WTC11 (cell line): ENCODE results near the gene PTPA. TPM values are rescaled to one million over a fixed set of nuclear protein-coding genes. Genes with fewer than 3 reads are reported as not detected.

ENCODE experiments used
- ATAC-seq: fragments of 200-7000 bp; cut with Tn5 transposase; 2 replicates; pipeline ENCODE4 v1.10.0; 2021; ENCODE audit warnings: mild to moderate bottlenecking, moderate library complexity
- CTCF ChIA-PET: fragments of 300-600 bp; sonication (Branson Sonifier 250); formaldehyde crosslinking; loops from one replicate; lab custom pipeline; 2021; ENCODE audit warnings: antibody characterized with exemption; lab: Charles Lee
- POLR2A ChIA-PET: fragments of 350-600 bp; sonication (Branson Sonifier 250); formaldehyde crosslinking; loops from one replicate; lab custom pipeline; 2021; ENCODE audit warnings: antibody characterized with exemption; lab: Charles Lee
- DNase-seq: peaks from one replicate; pipeline ENCODE4 v3.0.0; 2021; ENCODE audit warnings: low spot score
- H3K27ac Mint-ChIP-seq: 2 replicates; pipeline ENCODE4 v1.8.0; 2021; ENCODE audit warnings: mixed read lengths
- H3K27me3 Mint-ChIP-seq: 2 replicates; pipeline ENCODE4 v1.8.0; 2021; ENCODE audit warnings: low read depth, mild to moderate bottlenecking, moderate library complexity, mixed read lengths
- H3K36me3 Mint-ChIP-seq: 2 replicates; pipeline ENCODE4 v1.8.0; 2021; ENCODE audit warnings: mixed read lengths
- H3K4me1 Mint-ChIP-seq: 2 replicates; pipeline ENCODE4 v1.8.0; 2022; ENCODE audit warnings: mixed read lengths
- H3K4me3 Mint-ChIP-seq: 2 replicates; pipeline ENCODE4 v1.8.0; 2021; ENCODE audit warnings: mild to moderate bottlenecking, moderate library complexity, mixed read lengths
- H3K9me3 Mint-ChIP-seq: 2 replicates; pipeline ENCODE4 v1.8.0; 2021; ENCODE audit warnings: mixed read lengths
- CBFB ChIP-seq: sonication (generic); formaldehyde crosslinking; IDR thresholded peaks from 2 replicates; pipeline ENCODE4 v1.8.1; 2022; ENCODE audit warnings: mild to moderate bottlenecking, low read depth, missing genetic modification reagents
- CDX4 ChIP-seq: fragments of 250-450 bp; sonication (Bioruptor Pico); IDR thresholded peaks from 2 replicates; pipeline ENCODE4 v1.9.0; 2021; ENCODE audit warnings: moderate library complexity, mild to moderate bottlenecking, inconsistent platforms, borderline replicate concordance
- CREB1 ChIP-seq: sonication (generic); formaldehyde crosslinking; IDR thresholded peaks from 2 replicates; pipeline ENCODE4 v1.8.0; 2023; ENCODE audit warnings: mild to moderate bottlenecking, missing genetic modification reagents
- E2F1 ChIP-seq: sonication (generic); formaldehyde crosslinking; IDR thresholded peaks from 2 replicates; pipeline ENCODE4 v1.8.0; 2022; ENCODE audit warnings: mild to moderate bottlenecking, missing genetic modification reagents
- FOXP1 ChIP-seq: sonication (generic); formaldehyde crosslinking; IDR thresholded peaks from 2 replicates; pipeline ENCODE4 v1.8.0; 2022; ENCODE audit warnings: missing genetic modification reagents, mild to moderate bottlenecking, moderate library complexity, borderline replicate concordance
- FOXP4 ChIP-seq: sonication (generic); formaldehyde crosslinking; IDR thresholded peaks from 2 replicates; pipeline ENCODE4 v1.8.0; 2022; ENCODE audit warnings: mild to moderate bottlenecking, missing genetic modification reagents
- GTF2I ChIP-seq: fragments of 250-450 bp; sonication (Bioruptor Pico); conservative IDR thresholded peaks from 2 replicates; pipeline ENCODE4 v1.4.0; 2021; ENCODE audit warnings: mild to moderate bottlenecking
- HMGXB4 ChIP-seq: sonication (generic); formaldehyde crosslinking; IDR thresholded peaks from 2 replicates; pipeline ENCODE4 v1.8.1; 2023; ENCODE audit warnings: mild to moderate bottlenecking, moderate library complexity, missing genetic modification reagents
- KAT7 ChIP-seq: sonication (generic); formaldehyde crosslinking; IDR thresholded peaks from 2 replicates; pipeline ENCODE4 v1.8.1; 2023; ENCODE audit warnings: missing genetic modification reagents, mild to moderate bottlenecking, borderline replicate concordance
- NR1H2 ChIP-seq: sonication (generic); formaldehyde crosslinking; IDR thresholded peaks from 2 replicates; pipeline ENCODE4 v1.9.0; 2021; ENCODE audit warnings: mild to moderate bottlenecking, moderate library complexity, missing genetic modification reagents
- NR2C2 ChIP-seq: sonication (generic); formaldehyde crosslinking; IDR thresholded peaks from 2 replicates; pipeline ENCODE4 v1.8.0; 2022; ENCODE audit warnings: mild to moderate bottlenecking, missing genetic modification reagents
- NR3C1 ChIP-seq: sonication (generic); formaldehyde crosslinking; conservative IDR thresholded peaks from 2 replicates; pipeline ENCODE4 v1.8.1; 2023; ENCODE audit warnings: low read depth, mild to moderate bottlenecking, missing genetic modification reagents
- SP1 ChIP-seq: sonication (generic); formaldehyde crosslinking; conservative IDR thresholded peaks from 2 replicates; pipeline ENCODE4 v1.8.1; 2022; ENCODE audit warnings: missing genetic modification reagents
- USF1 ChIP-seq: sonication (generic); formaldehyde crosslinking; IDR thresholded peaks from 2 replicates; pipeline ENCODE4 v1.8.0; 2022; ENCODE audit warnings: mild to moderate bottlenecking, missing genetic modification reagents
- USF2 ChIP-seq: sonication (generic); formaldehyde crosslinking; IDR thresholded peaks from 2 replicates; pipeline ENCODE4 v1.8.1; 2023; ENCODE audit warnings: mild to moderate bottlenecking, missing genetic modification reagents, moderate library complexity
- ZNF121 ChIP-seq: sonication (generic); formaldehyde crosslinking; IDR thresholded peaks from 2 replicates; pipeline ENCODE4 v1.8.0; 2023; ENCODE audit warnings: missing genetic modification reagents
- ZNF281 ChIP-seq: sonication (generic); formaldehyde crosslinking; IDR thresholded peaks from 2 replicates; pipeline ENCODE4 v1.8.0; 2023; ENCODE audit warnings: mild to moderate bottlenecking, missing genetic modification reagents
- ZSCAN18 ChIP-seq: fragments of 250-450 bp; sonication (Bioruptor Pico); IDR thresholded peaks from 2 replicates; pipeline ENCODE4 v2.1.2; 2022; ENCODE audit warnings: mild to moderate bottlenecking, moderate library complexity
- total RNA-seq: library from RNA; stranded (reverse); gene quantifications from 3 replicates; pipeline ENCODE4 v1.2.3, GENCODE V29; 2021

PTPA gene
- total RNA-seq, 1 experiment from 2014 or later: 186 TPM

- peaks cover 31% of the 10 kb centered on the region for H3K36me3 Mint-ChIP-seq
- H3K9me3 Mint-ChIP-seq: no peaks in the 10 kb centered on the region
- POLR2A ChIA-PET: no interaction called here
- TF ChIP-seq USF2 (CRISPR knock-in tag) (no peak), NR1H2 (no peak), HMGXB4 (CRISPR knock-in tag) (no peak), NR2C2 (CRISPR knock-in tag) (no peak), FOXP4 (CRISPR knock-in tag) (no peak), KAT7 (CRISPR knock-in tag) (no peak), NR3C1 (CRISPR knock-in tag) (no peak), ZNF121 (CRISPR knock-in tag) (no peak), CDX4 (CRISPR knock-in tag) (no peak), SP1 (CRISPR knock-in tag) (no peak), ZNF281 (CRISPR knock-in tag) (no peak), USF1 (CRISPR knock-in tag) (no peak), FOXP1 (CRISPR knock-in tag) (no peak), ZSCAN18 (CRISPR knock-in tag) (no peak), E2F1 (CRISPR knock-in tag) (no peak), CBFB (CRISPR knock-in tag) (no peak), CREB1 (CRISPR knock-in tag) (no peak), GTF2I (CRISPR knock-in tag) (no peak)
- TF ChIP-seq, all 79 proteins: peak for 0
- CTCF ChIA-PET: no interaction called here
- ATAC-seq (no peak), DNase-seq (no peak)
- Mint-ChIP-seq H3K4me1 (no peaks in the 10 kb centered on the region), H3K4me3 (no peak overlapping the region), H3K27me3 (no peaks in the 10 kb centered on the region), H3K27ac (no peak overlapping the region)
These were observed 46.7 kb upstream of the PTPA start for GRCh38 chr9:129064499-129064908.
